A673 (cell line): Measurements from ENCODE around the gene IGFN1. TPM values are rescaled to one million over a fixed set of nuclear protein-coding genes. Genes with fewer than 3 reads are reported as not detected.

Source experiments
- BruUV-seq: library from RNA; stranded (reverse); fragments of 400-500 nt; replicated peaks from 2 replicates; lab custom pipeline; 2021; lab: Mats Ljungman, UMichigan
- CTCF ChIA-PET: fragments of 300-600 bp; sonication (Branson Sonifier 250); formaldehyde crosslinking; loops from one replicate; lab custom pipeline; 2022; ENCODE audit warnings: antibody characterized with exemption; lab: Charles Lee
- POLR2A ChIA-PET: fragments of 300-600 bp; sonication (Branson Sonifier 250); formaldehyde crosslinking; loops from one replicate; lab custom pipeline; 2022; ENCODE audit warnings: antibody characterized with exemption; ENCODE audit not compliant: low non-redundant PET; lab: Charles Lee
- DNase-seq: peaks from one replicate; pipeline ENCODE4 v3.0.0-alpha.2; 2015; ENCODE audit warnings: low spot score
- H3K27ac ChIP-seq: fragments of 200-600 bp; sonication (generic); 2 replicates; pipeline ENCODE4 v1.5.1; 2016; ENCODE audit warnings: mixed run types, low read depth, mild to moderate bottlenecking, mixed read lengths, antibody characterized with exemption, low read length; ENCODE audit not compliant: poor library complexity, severe bottlenecking
- H3K27me3 ChIP-seq: fragments of 200-600 bp; sonication (generic); replicated peaks from 2 replicates; pipeline ENCODE4 v1.6.1; 2017; ENCODE audit warnings: mixed run types, low read depth, mild to moderate bottlenecking, mixed read lengths, antibody characterized with exemption, low read length; ENCODE audit not compliant: insufficient read depth, poor library complexity
- H3K36me3 ChIP-seq: fragments of 200-600 bp; sonication (generic); 2 replicates; pipeline ENCODE4 v1.6.1; 2016; ENCODE audit warnings: mixed run types, mild to moderate bottlenecking, mixed read lengths, antibody characterized with exemption, low read length; ENCODE audit not compliant: insufficient read depth, poor library complexity, severe bottlenecking
- H3K4me1 ChIP-seq: fragments of 200-600 bp; sonication (generic); 2 replicates; pipeline ENCODE4 v1.6.1; 2017; ENCODE audit warnings: mixed run types, mild to moderate bottlenecking, mixed read lengths, antibody characterized with exemption, low read length; ENCODE audit not compliant: insufficient read depth, poor library complexity, severe bottlenecking
- H3K4me3 ChIP-seq: fragments of 200-600 bp; sonication (generic); 2 replicates; pipeline ENCODE4 v1.5.1; 2016; ENCODE audit warnings: low read depth, mixed run types, mild to moderate bottlenecking, mixed read lengths, low read length; ENCODE audit not compliant: poor library complexity, severe bottlenecking
- H3K9me3 ChIP-seq: fragments of 200-600 bp; sonication (generic); 2 replicates; pipeline ENCODE4 v1.6.1; 2016; ENCODE audit warnings: mixed run types, low read depth, mild to moderate bottlenecking, mixed read lengths, antibody characterized with exemption, low read length; ENCODE audit not compliant: poor library complexity, severe bottlenecking
- CTCF ChIP-seq: fragments of 300-800, 200-600 bp; sonication (generic); conservative IDR thresholded peaks from 2 replicates; pipeline ENCODE4 v1.5.1; 2017; ENCODE audit warnings: low read depth, mild to moderate bottlenecking, antibody characterized with exemption, low read length, moderate library complexity, mixed read lengths
- EZH2 ChIP-seq: fragments of 200-600 bp; sonication (generic); IDR thresholded peaks from 2 replicates; pipeline ENCODE4 v1.6.1; 2017; ENCODE audit warnings: borderline replicate concordance, low read depth, mild to moderate bottlenecking, mixed read lengths, antibody characterized with exemption, low read length; ENCODE audit not compliant: poor library complexity, severe bottlenecking
- intact Hi-C: fragments of 100-400 bp; cut with micrococcal nuclease; formaldehyde crosslinking; loops from one replicate; pipeline ENCODE4 v1.10.0; 2022; ENCODE audit not compliant: unreplicated experiment
- total RNA-seq: library from RNA; stranded (reverse); gene quantifications from 2 replicates; pipeline ENCODE4 v1.2.3, GENCODE V29; 2021

IGFN1 gene
- total RNA-seq, 1 experiment from 2014 or later: 1.2 TPM

GRCh38 chr1:201260648-201261311 is 70.2 kb downstream of the IGFN1 start:
- TF ChIP-seq EZH2 (no peak), CTCF (no peak)
- Histone ChIP-seq H3K9me3 (no peaks in the 10 kb centered on the region), H3K27ac (peak overlapping the region; percentile 21), H3K4me3 (no peak overlapping the region), H3K27me3 (no peaks in the 10 kb centered on the region), H3K4me1 (peaks cover 34% of the 10 kb centered on the region), H3K36me3 (no peaks in the 10 kb centered on the region)
- ChIA-PET CTCF (interaction anchor here (1.1 to 1.3 kb wide), 2 partner anchors 87 to 101 kb away, joined by 4 read pairs; no protein-coding TSS in a partner anchor), POLR2A (no interaction called here)
- intact Hi-C loops: no loop called here
- no peak for DNase-seq
- no TSS peak for BruUV-seq

DNA sequence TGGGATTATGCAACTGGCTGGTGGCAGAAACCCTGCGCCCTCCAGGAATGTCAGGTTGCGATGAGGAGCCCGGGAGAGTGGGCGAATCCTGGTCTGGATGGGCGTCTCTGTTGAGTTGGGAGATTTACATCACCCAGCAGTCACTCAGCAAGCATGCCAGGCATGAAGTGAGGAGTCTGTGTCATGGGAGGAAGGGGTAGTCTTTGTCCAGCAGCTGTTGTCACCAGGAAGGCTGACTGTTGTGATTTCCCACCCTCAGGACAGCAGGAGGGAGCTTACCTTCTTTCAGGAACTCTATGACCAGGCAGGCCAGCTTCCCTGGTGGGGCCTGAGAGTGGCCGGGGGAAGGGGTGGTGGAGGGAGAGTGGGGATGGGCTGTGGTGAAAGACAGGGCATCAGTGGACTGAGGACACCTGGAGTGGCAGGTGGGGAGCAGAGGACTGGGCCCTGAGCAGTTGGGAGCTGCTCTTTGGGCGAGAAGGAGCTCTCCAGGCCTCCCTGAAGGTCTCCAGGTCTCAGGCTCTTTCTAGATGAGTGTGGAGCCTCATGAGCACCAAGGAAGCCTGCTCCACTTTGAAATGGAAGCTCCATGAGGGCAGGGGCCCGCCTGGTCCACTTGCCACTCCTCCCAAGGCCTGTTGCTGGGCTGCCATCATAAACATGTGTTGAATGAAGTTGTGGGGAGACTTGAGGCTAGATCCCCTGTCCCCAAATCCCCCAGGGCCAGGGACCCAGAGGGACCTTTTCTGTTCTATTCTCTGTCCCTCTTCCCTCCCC is 71.3 kb downstream of the IGFN1 start:
- no peaks in the 10 kb centered on the region for H3K36me3 ChIP-seq
- H3K27ac ChIP-seq: peak overlapping the region; percentile 99
- no peaks in the 10 kb centered on the region for H3K27me3 ChIP-seq
- TF ChIP-seq CTCF: no peak
- no peak for TF ChIP-seq EZH2
- intact Hi-C loops: no loop called here
- no peaks in the 10 kb centered on the region for H3K9me3 ChIP-seq
- BruUV-seq: no TSS peak
- H3K4me3 ChIP-seq: no peak overlapping the region
- ChIA-PET POLR2A (interaction anchor here (0.6 kb wide), 1 partner anchor 21 kb away, joined by 4 read pairs; no protein-coding TSS in a partner anchor), CTCF (interaction anchor here (1.3 kb wide), 1 partner anchor 99 kb away, joined by 4 read pairs; no protein-coding TSS in a partner anchor)
- no peak for DNase-seq
- peaks cover 42% of the 10 kb centered on the region for H3K4me1 ChIP-seq

GRCh38 chr1:201262963-201263608 is 72.5 kb downstream of the IGFN1 start:
- BruUV-seq: no TSS peak

More at GRCh38 chr1:201262963-201263608, 72.5 kb downstream of the IGFN1 start:
- Histone ChIP-seq H3K36me3 (no peaks in the 10 kb centered on the region), H3K27ac (peak overlapping the region; percentile 99), H3K27me3 (no peaks in the 10 kb centered on the region), H3K9me3 (no peaks in the 10 kb centered on the region), H3K4me3 (no peak overlapping the region), H3K4me1 (peaks cover 54% of the 10 kb centered on the region)
- POLR2A ChIA-PET: interaction anchor here (0.5 kb wide), 1 partner anchor 26 kb away, joined by 10 read pairs; no protein-coding TSS in a partner anchor
- intact Hi-C loops: no loop called here
- no peak for TF ChIP-seq CTCF
- no peak for TF ChIP-seq EZH2
- no peak for DNase-seq
- CTCF ChIA-PET: no interaction called here
